H9 (cell line): ENCODE measurements around the gene TNFSF10. TPM values are rescaled to one million over a fixed set of nuclear protein-coding genes. Genes with fewer than 3 reads are reported as not detected.

ENCODE experiments used
- DNase-seq: peaks from one replicate; pipeline ENCODE4 v3.0.0-alpha.2; 2017
- H2AFZ ChIP-seq: one replicate; pipeline ENCODE4 v1.6.1; 2013; ENCODE audit warnings: mild to moderate bottlenecking, low read length, control low read depth, moderate library complexity
- H2AK5ac ChIP-seq: 2 replicates; pipeline ENCODE4 v1.6.1; 2013; ENCODE audit warnings: low read length, control low read depth, mixed read lengths; ENCODE audit not compliant: insufficient read length
- H2BK120ac ChIP-seq: one replicate; pipeline ENCODE4 v1.6.1; 2013; ENCODE audit warnings: low read depth, mild to moderate bottlenecking, low read length, control low read depth, inconsistent platforms; ENCODE audit not compliant: poor library complexity, severe bottlenecking
- H2BK12ac ChIP-seq: 2 replicates; pipeline ENCODE4 v1.6.1; 2013; ENCODE audit warnings: low read length, control low read depth, mixed read lengths, low read depth; ENCODE audit not compliant: insufficient read length
- H2BK15ac ChIP-seq: 2 replicates; pipeline ENCODE4 v1.6.1; 2013; ENCODE audit warnings: low read depth, low read length, control low read depth
- H2BK20ac ChIP-seq: one replicate; pipeline ENCODE4 v1.6.1; 2013; ENCODE audit warnings: low read depth, mild to moderate bottlenecking, low read length, control low read depth, inconsistent platforms; ENCODE audit not compliant: poor library complexity, severe bottlenecking
- H2BK5ac ChIP-seq: 2 replicates; pipeline ENCODE4 v1.6.1; 2013; ENCODE audit warnings: low read length, control low read depth, mixed read lengths; ENCODE audit not compliant: insufficient read length
- H3K14ac ChIP-seq: 2 replicates; pipeline ENCODE4 v1.6.1; 2013; ENCODE audit warnings: low read length, control low read depth; ENCODE audit not compliant: insufficient read depth
- H3K18ac ChIP-seq: 2 replicates; pipeline ENCODE4 v1.6.1; 2013; ENCODE audit warnings: low read depth, mild to moderate bottlenecking, mixed read lengths, low read length, control low read depth; ENCODE audit not compliant: insufficient read length
- H3K23ac ChIP-seq: 2 replicates; pipeline ENCODE4 v1.6.1; 2013; ENCODE audit warnings: low read length, control low read depth, mixed read lengths, low read depth; ENCODE audit not compliant: insufficient read length
- H3K23me2 ChIP-seq: 2 replicates; pipeline ENCODE4 v1.6.1; 2013; ENCODE audit warnings: low read depth, mild to moderate bottlenecking, mixed read lengths, low read length, control low read depth; ENCODE audit not compliant: insufficient read length, poor library complexity, severe bottlenecking
- H3K27ac ChIP-seq: 2 replicates; pipeline ENCODE4 v1.5.1; 2013; ENCODE audit warnings: low read length, control low read depth, mixed read lengths, low read depth; ENCODE audit not compliant: insufficient read length
- H3K27me3 ChIP-seq: 2 replicates; pipeline ENCODE4 v1.6.1; 2013; ENCODE audit warnings: low read length, control low read depth, inconsistent platforms; ENCODE audit not compliant: insufficient read depth
- H3K4ac ChIP-seq: 2 replicates; pipeline ENCODE4 v1.6.1; 2013; ENCODE audit warnings: low read depth, mild to moderate bottlenecking, control low read depth, inconsistent platforms, low read length, moderate library complexity
- H3K4me1 ChIP-seq: 2 replicates; pipeline ENCODE4 v1.6.1; 2013; ENCODE audit warnings: low read length, control low read depth, inconsistent platforms; ENCODE audit not compliant: insufficient read depth
- H3K4me2 ChIP-seq: 2 replicates; pipeline ENCODE4 v1.6.1; 2013; ENCODE audit warnings: low read length, control low read depth, mixed read lengths; ENCODE audit not compliant: insufficient read length, insufficient read depth
- H3K56ac ChIP-seq: 2 replicates; pipeline ENCODE4 v1.6.1; 2013; ENCODE audit warnings: low read depth, mild to moderate bottlenecking, mixed read lengths, low read length, control low read depth; ENCODE audit not compliant: insufficient read length
- H3K79me1 ChIP-seq: 2 replicates; pipeline ENCODE4 v1.6.1; 2013; ENCODE audit warnings: low read depth, mild to moderate bottlenecking, moderate library complexity, low read length, control low read depth, inconsistent platforms; ENCODE audit not compliant: insufficient read depth, poor library complexity, severe bottlenecking
- H3K79me2 ChIP-seq: 2 replicates; pipeline ENCODE4 v1.6.1; 2013; ENCODE audit warnings: low read length, control low read depth, inconsistent platforms; ENCODE audit not compliant: insufficient read depth
- H3K9ac ChIP-seq: 2 replicates; pipeline ENCODE4 v1.6.1; 2013; ENCODE audit warnings: low read length, control low read depth, mixed read lengths; ENCODE audit not compliant: insufficient read length; ENCODE audit errors: extremely low read depth
- H3K9me3 ChIP-seq: one replicate; pipeline ENCODE4 v1.6.1; 2013; ENCODE audit warnings: low read depth, low read length, inconsistent platforms; ENCODE audit not compliant: control insufficient read depth
- H3T11ph ChIP-seq: one replicate; pipeline ENCODE4 v1.6.1; 2013; ENCODE audit warnings: mild to moderate bottlenecking, low read length, control low read depth, inconsistent platforms
- H4K20me1 ChIP-seq: one replicate; pipeline ENCODE4 v1.6.1; 2013; ENCODE audit not compliant: control insufficient read depth, insufficient read length, insufficient read depth
- H4K5ac ChIP-seq: 2 replicates; pipeline ENCODE4 v1.6.1; 2013; ENCODE audit warnings: low read depth, mild to moderate bottlenecking, mixed read lengths, low read length, control low read depth; ENCODE audit not compliant: insufficient read length
- H4K8ac ChIP-seq: replicated peaks from 2 replicates; pipeline ENCODE4 v1.6.1; 2013; ENCODE audit warnings: low read length, control low read depth, mixed read lengths, low read depth; ENCODE audit not compliant: insufficient read length
- H4K91ac ChIP-seq: 2 replicates; pipeline ENCODE4 v1.6.1; 2013; ENCODE audit warnings: low read depth, mild to moderate bottlenecking, moderate library complexity, mixed read lengths, low read length, control low read depth; ENCODE audit not compliant: insufficient read length
- H3K27ac Mint-ChIP-seq, 3 experiments: 2 replicates in 2 of 3; 3 replicates in 1 of 3; pipeline ENCODE4 v1.8.0; 2020 to 2021; ENCODE audit warnings: mixed read lengths in 3 of 3, mild to moderate bottlenecking in 1 of 3, moderate library complexity in 1 of 3
- H3K27me3 Mint-ChIP-seq: 2 replicates; pipeline ENCODE4 v1.8.0; 2021; ENCODE audit warnings: low read depth, mild to moderate bottlenecking, moderate library complexity, mixed read lengths
- H3K36me3 Mint-ChIP-seq, 3 experiments: 2 replicates in 2 of 3; 3 replicates in 1 of 3; pipeline ENCODE4 v1.8.0; 2020 to 2021; ENCODE audit warnings: low read depth in 3 of 3, mixed read lengths in 3 of 3; ENCODE audit not compliant: insufficient read depth in 1 of 3
- H3K4me1 Mint-ChIP-seq, 2 experiments: 2 replicates each; pipeline ENCODE4 v1.8.0; 2020; ENCODE audit warnings: mixed read lengths in 2 of 2
- H3K4me3 Mint-ChIP-seq, 2 experiments: 2 replicates in 1 of 2; 3 replicates in 1 of 2; pipeline ENCODE4 v1.8.0; 2020 to 2021; ENCODE audit warnings: mild to moderate bottlenecking in 2 of 2, mixed read lengths in 2 of 2, moderate library complexity in 1 of 2
- H3K9me3 Mint-ChIP-seq, 2 experiments: 2 replicates in 1 of 2; 3 replicates in 1 of 2; pipeline ENCODE4 v1.8.0; 2020; ENCODE audit warnings: mild to moderate bottlenecking in 2 of 2, mixed read lengths in 2 of 2, moderate library complexity in 1 of 2
- CTCF ChIP-seq: fragments of 200-600 bp; sonication (generic); conservative IDR thresholded peaks from 3 replicates; pipeline ENCODE4 v1.8.0; 2021; ENCODE audit warnings: antibody characterized with exemption, mild to moderate bottlenecking
- WGBS: extraction: QIAGEN DNeasy Blood & Tissue Kit; methylation state at CpG from one replicate; pipeline ENCODE4 v1.1.7; 2013; ENCODE audit warnings: missing lambda C conversion rate, low lambda C conversion rate, mixed read lengths; ENCODE audit not compliant: insufficient read length; ENCODE audit errors: extremely low coverage; 5-methylcytosine and 5-hydroxymethylcytosine counted together
- total RNA-seq: library from RNA; stranded (reverse); gene quantifications from 2 replicates; pipeline ENCODE4 v1.2.1, GENCODE V29; 2021

Gene TNFSF10
- total RNA-seq, 1 experiment from 2014 or later: not detected

- no peaks in the 10 kb centered on the region for H3K9me3 Mint-ChIP-seq
- DNase-seq: no peak
- no peaks in the 10 kb centered on the region for H3K36me3 Mint-ChIP-seq
- Histone ChIP-seq H3K56ac (no peak overlapping the region), H3K23ac (no peak overlapping the region), H3K9ac (no peak overlapping the region), H3T11ph (no peak overlapping the region), H3K27me3 (no peaks in the 10 kb centered on the region), H2BK5ac (no peak overlapping the region), H3K4me2 (no peak overlapping the region), H2BK20ac (no peak overlapping the region), H4K8ac (no peak overlapping the region), H3K14ac (no peak overlapping the region), H3K18ac (no peak overlapping the region), H3K27ac (no peak overlapping the region), H2BK12ac (no peak overlapping the region), H3K4ac (no peak overlapping the region), H4K5ac (no peak overlapping the region), H2AFZ (no peak overlapping the region), H3K9me3 (no peaks in the 10 kb centered on the region), H4K20me1 (no peaks in the 10 kb centered on the region), H2BK120ac (no peak overlapping the region), H4K91ac (no peak overlapping the region), H2BK15ac (no peak overlapping the region), H3K4me1 (no peaks in the 10 kb centered on the region), H2AK5ac (no peak overlapping the region), H3K23me2 (no peaks in the 10 kb centered on the region), H3K79me2 (no peaks in the 10 kb centered on the region), H3K79me1 (no peaks in the 10 kb centered on the region)
- TF ChIP-seq CTCF: no peak
- no peaks in the 10 kb centered on the region for H3K27me3 Mint-ChIP-seq
- peaks cover 9 to 13% of the 10 kb centered on the region in 2 experiments for H3K4me1 Mint-ChIP-seq
- whole genome bisulfite sequencing: no CpG with 5 or more reads among the region's 3 CpGs
- no peak overlapping the region for H3K4me3 Mint-ChIP-seq
- H3K27ac Mint-ChIP-seq: no peak overlapping the region
Measured at GRCh38 chr3:172559020-172559419, 35.8 kb upstream of the TNFSF10 start.
